Loucy (cell line): ENCODE data around the gene TLX2.

Source experiments
- CTCF ChIP-seq: fragments of 200-600 bp; sonication (generic); conservative IDR thresholded peaks from 2 replicates; pipeline ENCODE4 v1.5.1; 2014; ENCODE audit warnings: mild to moderate bottlenecking, antibody characterized with exemption, low read length
- EZH2phosphoT487 ChIP-seq: fragments of 200-600 bp; IDR thresholded peaks from 2 replicates; pipeline ENCODE4 v1.6.1; 2018; ENCODE audit warnings: antibody characterized with exemption, mild to moderate bottlenecking, moderate library complexity, borderline replicate concordance

- TF ChIP-seq CTCF (no peak), EZH2phosphoT487 (no peak)
Observed at GRCh38 chr2:74531666-74532065, 17.4 kb downstream of the TLX2 start.
